Endodermal cell (in vitro differentiated cells): ENCODE measurements around the gene TGM1. TPM values are rescaled to one million over a fixed set of nuclear protein-coding genes. Genes with fewer than 3 reads are reported as not detected.
"Not testable (repeated sequence)": the region's sequence is repeated elsewhere in the genome, so short reads cannot be mapped to it uniquely, and the experiment has no call there.

Experiments used
- DNase-seq: peaks from one replicate; pipeline ENCODE4 v3.0.0-alpha.2; 2017
- H3K27ac ChIP-seq: 2 replicates; pipeline ENCODE4 v1.5.1; 2013; ENCODE audit warnings: mild to moderate bottlenecking, low read depth, low read length, moderate library complexity
- H3K27me3 ChIP-seq: 2 replicates; pipeline ENCODE4 v1.6.1; 2013; ENCODE audit warnings: mild to moderate bottlenecking, low read length, moderate library complexity; ENCODE audit not compliant: insufficient read depth, control insufficient read depth, poor library complexity, severe bottlenecking
- H3K36me3 ChIP-seq: 2 replicates; pipeline ENCODE4 v1.7.0; 2013; ENCODE audit warnings: mild to moderate bottlenecking, low read length, moderate library complexity; ENCODE audit not compliant: control insufficient read depth, insufficient read depth
- H3K4me1 ChIP-seq: one replicate; pipeline ENCODE4 v1.7.0; 2013; ENCODE audit warnings: low read length; ENCODE audit not compliant: control insufficient read depth, insufficient read depth
- H3K4me3 ChIP-seq: 2 replicates; pipeline ENCODE4 v1.5.1; 2013; ENCODE audit warnings: mild to moderate bottlenecking, low read length, moderate library complexity
- H3K9ac ChIP-seq: 2 replicates; pipeline ENCODE4 v1.6.1; 2013; ENCODE audit warnings: mild to moderate bottlenecking, low read length, moderate library complexity; ENCODE audit not compliant: poor library complexity, severe bottlenecking; ENCODE audit errors: extremely low read depth
- H3K9me3 ChIP-seq: 2 replicates; pipeline ENCODE4 v1.6.1; 2013; ENCODE audit warnings: mild to moderate bottlenecking, low read length, moderate library complexity; ENCODE audit not compliant: control insufficient read depth
- H3K27ac Mint-ChIP-seq: 2 replicates; pipeline ENCODE4 v1.8.0; 2020; ENCODE audit warnings: mixed read lengths
- H3K27me3 Mint-ChIP-seq: 2 replicates; pipeline ENCODE4 v1.8.0; 2021; ENCODE audit warnings: mild to moderate bottlenecking, mixed read lengths; ENCODE audit not compliant: insufficient read depth
- H3K36me3 Mint-ChIP-seq: 2 replicates; pipeline ENCODE4 v1.8.0; 2020; ENCODE audit warnings: low read depth, mixed read lengths
- H3K4me1 Mint-ChIP-seq: 2 replicates; pipeline ENCODE4 v1.8.0; 2020; ENCODE audit warnings: mixed read lengths
- H3K4me3 Mint-ChIP-seq: 2 replicates; pipeline ENCODE4 v1.8.0; 2020; ENCODE audit warnings: mild to moderate bottlenecking, moderate library complexity, mixed read lengths
- H3K9me3 Mint-ChIP-seq: 2 replicates; pipeline ENCODE4 v1.8.0; 2020; ENCODE audit warnings: mild to moderate bottlenecking, mixed read lengths
- CTCF ChIP-seq: fragments of 200-600 bp; sonication (generic); conservative IDR thresholded peaks from 2 replicates; pipeline ENCODE4 v1.5.0; 2021; ENCODE audit warnings: antibody characterized with exemption, mild to moderate bottlenecking
- WGBS, 2 experiments: methylation state at CpG; one replicate each; pipeline versions ENCODE4 v1.1.5 to v1.1.7; 2013; ENCODE audit warnings: missing lambda C conversion rate in 2 of 2, mixed read lengths in 1 of 2; ENCODE audit not compliant: insufficient coverage in 1 of 2, insufficient read length in 1 of 2; 5-methylcytosine and 5-hydroxymethylcytosine counted together
- total RNA-seq, 2 donors: library from RNA; stranded (reverse); fragmentation: NEBNext Ultra II Directional in 1 of 2; extraction: Animal tissue kit (Norgen Biotek cat#: 25700) in 1 of 2; gene quantifications; 2 replicates in 1 of 2; 3 replicates in 1 of 2; pipeline ENCODE4 v1.2.1, GENCODE V29; 2021

The TGM1 gene
- total RNA-seq, 2 donors from 2014 or later = 1.6 to 3.4 TPM

- Histone ChIP-seq H3K27me3 (no peaks in the 10 kb centered on the region), H3K4me3 (no peak overlapping the region), H3K9ac (no peak overlapping the region), H3K36me3 (peaks cover 18% of the 10 kb centered on the region), H3K27ac (no peak overlapping the region), H3K4me1 (no peaks in the 10 kb centered on the region), H3K9me3 (no peaks in the 10 kb centered on the region)
- TF ChIP-seq CTCF = no peak
- Mint-ChIP-seq H3K4me3 (no peak overlapping the region), H3K4me1 (peaks cover 6% of the 10 kb centered on the region), H3K36me3 (peaks cover 11% of the 10 kb centered on the region), H3K9me3 (no peaks in the 10 kb centered on the region), H3K27me3 (no peaks in the 10 kb centered on the region), H3K27ac (no peak overlapping the region)
- DNase-seq = no peak
- 62% methylated on average over 3 of the region's 3 CpGs; no CpG with 5 or more reads in 1 of the 2 experiments for WGBS, 2 experiments
Observed at GRCh38 chr14:24219521-24219920, 43.5 kb downstream of the TGM1 start.

- no peak overlapping the region for H3K27ac ChIP-seq
- Mint-ChIP-seq H3K27ac (no peak overlapping the region), H3K36me3 (peaks cover 9% of the 10 kb centered on the region), H3K4me3 (no peak overlapping the region), H3K4me1 (peaks cover 10% of the 10 kb centered on the region), H3K27me3 (no peaks in the 10 kb centered on the region), H3K9me3 (no peaks in the 10 kb centered on the region)
- TF ChIP-seq CTCF = no peak
- H3K27me3 ChIP-seq = no peaks in the 10 kb centered on the region
- no peak for DNase-seq
- peaks cover 15% of the 10 kb centered on the region for H3K36me3 ChIP-seq
- no peak overlapping the region for H3K4me3 ChIP-seq
- WGBS, 2 experiments = 92% methylated on average over 3 of the region's 4 CpGs; no CpG with 5 or more reads in 1 of the 2 experiments
- no peak overlapping the region for H3K9ac ChIP-seq
- H3K4me1 ChIP-seq = no peaks in the 10 kb centered on the region
- H3K9me3 ChIP-seq = no peaks in the 10 kb centered on the region
Observed at GRCh38 chr14:24219080-24219479, 43.9 kb downstream of the TGM1 start.

GRCh38 chr14:24216876-24217275 is 46.1 kb downstream of the TGM1 start:
- not testable (repeated sequence) for H3K27ac Mint-ChIP-seq, H3K9me3 ChIP-seq, H3K9ac ChIP-seq, H3K27ac ChIP-seq, H3K27me3 Mint-ChIP-seq, H3K4me3 Mint-ChIP-seq, H3K9me3 Mint-ChIP-seq, DNase-seq, H3K27me3 ChIP-seq, H3K4me1 ChIP-seq, H3K4me3 ChIP-seq, H3K36me3 Mint-ChIP-seq
- H3K4me1 Mint-ChIP-seq = peaks cover 16% of the 10 kb centered on the region
- no CpG with 5 or more reads among the region's 1 CpG for WGBS, 2 experiments
- H3K36me3 ChIP-seq = peaks cover 15% of the 10 kb centered on the region

GRCh38 chr14:24216345-24216699 is 46.7 kb downstream of the TGM1 start:
- Mint-ChIP-seq H3K4me1 (peaks cover 16% of the 10 kb centered on the region), H3K27me3 (no peaks in the 10 kb centered on the region), H3K27ac (peak overlapping the region; percentile 96), H3K9me3 (no peaks in the 10 kb centered on the region), H3K4me3 (peak overlapping the region; percentile 92), H3K36me3 (peaks cover 13% of the 10 kb centered on the region)
- peaks cover 3% of the 10 kb centered on the region for H3K4me1 ChIP-seq
- H3K9me3 ChIP-seq = no peaks in the 10 kb centered on the region
- WGBS, 2 experiments = 92 to 94% methylated on average over 1 to 2 of the region's 2 CpGs
- H3K27ac ChIP-seq = no peak overlapping the region
- no peak overlapping the region for H3K4me3 ChIP-seq
- no peak for DNase-seq
- H3K36me3 ChIP-seq = peaks cover 20% of the 10 kb centered on the region
- TF ChIP-seq CTCF = no peak
- H3K9ac ChIP-seq = no peak overlapping the region
- H3K27me3 ChIP-seq = no peaks in the 10 kb centered on the region
